DND-41 (cell line): ENCODE data around the gene TLR8.

Experiments used
- EZH2 ChIP-seq: IDR thresholded peaks from 3 replicates; pipeline ENCODE4 v1.6.1; 2012; ENCODE audit warnings: borderline replicate concordance, low read depth, mild to moderate bottlenecking, moderate library complexity, low read length, inconsistent platforms; ENCODE audit not compliant: severe bottlenecking
- TF ChIP-seq, protein P1 (sequence below): IDR thresholded peaks from 2 replicates; pipeline ENCODE4 v1.5.1; 2012; ENCODE audit warnings: borderline replicate concordance, low read length, moderate library complexity, mild to moderate bottlenecking; ENCODE audit not compliant: poor library complexity, severe bottlenecking; ENCODE audit errors: extremely low read depth

DNA sequence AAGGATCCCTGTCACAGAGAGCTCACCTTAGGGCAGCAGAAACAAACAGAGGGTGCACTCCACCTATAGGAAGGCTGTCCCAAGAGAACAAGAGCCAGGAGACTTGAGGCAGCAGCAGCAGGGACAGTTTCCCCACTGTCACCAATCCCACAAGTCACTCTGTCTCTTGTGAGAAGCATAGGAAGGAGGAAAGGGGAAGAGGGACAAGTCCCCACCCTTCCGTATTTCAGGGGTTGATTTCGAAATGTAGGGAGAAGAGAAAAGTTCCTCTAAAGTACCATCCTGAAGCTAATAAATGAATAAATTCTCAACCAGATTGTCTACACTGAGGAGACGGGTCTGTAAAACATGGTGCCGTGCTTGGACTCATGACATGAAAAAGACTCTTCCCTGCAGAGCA is 9.5 kb upstream of the TLR8 start:
- TF ChIP-seq, protein P1, sequence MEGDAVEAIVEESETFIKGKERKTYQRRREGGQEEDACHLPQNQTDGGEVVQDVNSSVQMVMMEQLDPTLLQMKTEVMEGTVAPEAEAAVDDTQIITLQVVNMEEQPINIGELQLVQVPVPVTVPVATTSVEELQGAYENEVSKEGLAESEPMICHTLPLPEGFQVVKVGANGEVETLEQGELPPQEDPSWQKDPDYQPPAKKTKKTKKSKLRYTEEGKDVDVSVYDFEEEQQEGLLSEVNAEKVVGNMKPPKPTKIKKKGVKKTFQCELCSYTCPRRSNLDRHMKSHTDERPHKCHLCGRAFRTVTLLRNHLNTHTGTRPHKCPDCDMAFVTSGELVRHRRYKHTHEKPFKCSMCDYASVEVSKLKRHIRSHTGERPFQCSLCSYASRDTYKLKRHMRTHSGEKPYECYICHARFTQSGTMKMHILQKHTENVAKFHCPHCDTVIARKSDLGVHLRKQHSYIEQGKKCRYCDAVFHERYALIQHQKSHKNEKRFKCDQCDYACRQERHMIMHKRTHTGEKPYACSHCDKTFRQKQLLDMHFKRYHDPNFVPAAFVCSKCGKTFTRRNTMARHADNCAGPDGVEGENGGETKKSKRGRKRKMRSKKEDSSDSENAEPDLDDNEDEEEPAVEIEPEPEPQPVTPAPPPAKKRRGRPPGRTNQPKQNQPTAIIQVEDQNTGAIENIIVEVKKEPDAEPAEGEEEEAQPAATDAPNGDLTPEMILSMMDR = no peak
- TF ChIP-seq EZH2 = no peak
